Spleen (tissue), 11 donors: ENCODE measurements around the gene OXTR. TPM values are rescaled to one million over a fixed set of nuclear protein-coding genes. Genes with fewer than 3 reads are reported as not detected.

Experiments used
- DNase-seq: peaks from one replicate; pipeline ENCODE4 v3.0.0-alpha.2; 2020
- H3K27ac ChIP-seq, 8 donors: fragments of 200-600 bp; sonication (generic) in 7 of 8; 1 replicate in 4 of 8; 2 replicates in 4 of 8; pipeline versions ENCODE4 v1.5.0 to v1.8.0; 2016 to 2021; ENCODE audit warnings: inconsistent platforms in 4 of 8, mild to moderate bottlenecking in 4 of 8, moderate library complexity in 1 of 8
- H3K27me3 ChIP-seq, 7 donors: fragments of 200-600 bp; sonication (generic) in 6 of 7; replicated peaks in 1 of 7; 1 replicate in 4 of 7; 2 replicates in 3 of 7; pipeline versions ENCODE4 v1.5.0 to v1.8.0; 2016 to 2021; ENCODE audit warnings: inconsistent platforms in 3 of 7, mild to moderate bottlenecking in 1 of 7
- H3K36me3 ChIP-seq, 6 donors: fragments of 200-600 bp; sonication (generic) in 5 of 6; 1 replicate in 4 of 6; 2 replicates in 2 of 6; pipeline versions ENCODE4 v1.5.0 to v1.8.0; 2016 to 2021; ENCODE audit warnings: inconsistent platforms in 2 of 6
- H3K4me1 ChIP-seq, 6 donors: fragments of 200-600 bp; sonication (generic) in 5 of 6; 1 replicate in 3 of 6; 2 replicates in 3 of 6; pipeline versions ENCODE4 v1.5.0 to v1.8.0; 2016 to 2021; ENCODE audit warnings: inconsistent platforms in 3 of 6
- H3K4me3 ChIP-seq, 8 donors: fragments of 200-600 bp; sonication (generic) in 7 of 8; 1 replicate in 4 of 8; 2 replicates in 4 of 8; pipeline versions ENCODE4 v1.5.0 to v1.8.0; 2016 to 2021; ENCODE audit warnings: inconsistent platforms in 4 of 8, mild to moderate bottlenecking in 4 of 8, moderate library complexity in 2 of 8
- H3K9me3 ChIP-seq, 8 donors: fragments of 200-600 bp; sonication (generic) in 7 of 8; 1 replicate in 4 of 8; 2 replicates in 4 of 8; pipeline versions ENCODE4 v1.5.0 to v1.8.0; 2016 to 2021; ENCODE audit warnings: inconsistent platforms in 4 of 8
- CTCF ChIP-seq, 11 experiments: fragments of 200-600 bp in 7 of 11; fragments of 450-650 bp in 4 of 11; sonication (generic) in 4 of 11; IDR thresholded peaks in 8 of 11; conservative IDR thresholded peaks in 3 of 11; 1 replicate in 7 of 11; 2 replicates in 4 of 11; pipeline versions ENCODE4 v1.4.0 to v1.8.0; 2016 to 2021; ENCODE audit warnings: antibody characterized with exemption in 11 of 11, inconsistent platforms in 4 of 11, mild to moderate bottlenecking in 1 of 11
- POLR2A ChIP-seq, 3 donors: fragments of 450-650 bp; IDR thresholded peaks; one replicate each; pipeline ENCODE4 v1.5.1; 2017; ENCODE audit warnings: antibody characterized with exemption in 3 of 3, mild to moderate bottlenecking in 1 of 3
- POLR2AphosphoS5 ChIP-seq, 3 donors: sonication (generic); formaldehyde crosslinking; IDR thresholded peaks; one replicate each; pipeline ENCODE4 v1.5.1; 2017; ENCODE audit warnings: antibody characterized with exemption in 3 of 3
- WGBS, 5 donors: extraction: QIAGEN DNeasy Blood & Tissue Kit in 3 of 5; methylation state at CpG; one replicate each; pipeline versions ENCODE4 v1.1.5 to v1.1.7; 2013 to 2018; 5-methylcytosine and 5-hydroxymethylcytosine counted together
- intact Hi-C: fragments of 100-400 bp; cut with DNase I; formaldehyde crosslinking; loops from one replicate; pipeline ENCODE4 v1.15.0; 2023; ENCODE audit warnings: low total_unique reads
- polyA plus RNA-seq, 3 donors: library from polyadenylated mRNA; stranded (reverse); fragments of 200-250 nt; gene quantifications; one replicate each; pipeline ENCODE4 v1.2.1, GENCODE V29; 2013
- total RNA-seq, 7 donors: library from RNA; depleted of rRNA in 3 of 7; stranded (reverse); fragments of >200 nt in 3 of 7; fragmentation: NEBNext Ultra II Directional in 4 of 7; extraction: Animal tissue kit (Norgen Biotek cat#: 25700) in 4 of 7; gene quantifications; one replicate each; pipeline versions ENCODE4 v1.1.0 to v1.2.1, GENCODE V29; 2016 to 2021
- donor health status: healthy with polysubstance abuse.
- donor health status: DM: no; HTN: no; CAD: no; lungs with moderate emphysema.
- donor health status: DM: no; HTN: no; CAD: no.
- donor health status: Bipolar disorder and iron deficiency.
- donor health status: healthy.
- donor health status: DM: no; HTN: no; CAD: no.
- donor health status: DM: yes; HTN: yes; CAD: no.

OXTR gene
- total and polyA plus RNA-seq, 10 donors, result 0.19 to 1.4 (median 0.43) TPM

GRCh38 chr3:8743021-8743601 is 26.3 kb downstream of the OXTR start:
- H3K4me1 ChIP-seq, result peaks cover 0 to 10% (median 0%) of the 10 kb centered on the region in 6 donors
- no peak for DNase-seq
- WGBS, 5 donors, result 43 to 81% (median 80%) methylated on average over 6 of the region's 6 CpGs
- intact Hi-C loops, result no loop called here
- no peaks in the 10 kb centered on the region for H3K36me3 ChIP-seq
- TF ChIP-seq POLR2AphosphoS5 (IDR thresholded peaks at IDR 0.05), result no peak
- TF ChIP-seq CTCF (IDR thresholded peaks at IDR 0.05 in 8 of 11, conservative IDR thresholded peaks at IDR 0.05 in 3 of 11), result no peak
- no peak for TF ChIP-seq POLR2A (IDR thresholded peaks at IDR 0.05)
- no peaks in the 10 kb centered on the region for H3K9me3 ChIP-seq
- H3K4me3 ChIP-seq, result no peak overlapping the region
- H3K27ac ChIP-seq, result no peak overlapping the region
- H3K27me3 ChIP-seq, result peaks cover 0 to 4% (median 0%) of the 10 kb centered on the region in 7 donors

GRCh38 chr3:8741581-8742261 is 27.7 kb downstream of the OXTR start:
- no peak for DNase-seq
- Histone ChIP-seq H3K27me3 (peaks cover 0 to 4% (median 0%) of the 10 kb centered on the region in 7 donors), H3K4me3 (no peak overlapping the region), H3K27ac (no peak overlapping the region), H3K36me3 (no peaks in the 10 kb centered on the region), H3K9me3 (no peaks in the 10 kb centered on the region), H3K4me1 (peaks cover 0 to 10% (median 0%) of the 10 kb centered on the region in 6 donors)
- intact Hi-C loops, result no loop called here
- TF ChIP-seq POLR2AphosphoS5 (IDR thresholded peaks at IDR 0.05), result no peak
- no peak for TF ChIP-seq POLR2A (IDR thresholded peaks at IDR 0.05)
- no peak for TF ChIP-seq CTCF (IDR thresholded peaks at IDR 0.05 in 8 of 11, conservative IDR thresholded peaks at IDR 0.05 in 3 of 11)
- 28 to 38% (median 32%) methylated on average over 13 of the region's 13 CpGs for WGBS, 5 donors

- WGBS, 5 donors, result 75 to 92% (median 81%) methylated on average over 4 to 5 of the region's 5 CpGs
- Histone ChIP-seq H3K4me3 (no peak overlapping the region), H3K27ac (no peak overlapping the region), H3K27me3 (peaks cover 0 to 8% (median 0%) of the 10 kb centered on the region in 7 donors), H3K4me1 (peaks cover 0 to 10% (median 0%) of the 10 kb centered on the region in 6 donors), H3K36me3 (no peaks in the 10 kb centered on the region), H3K9me3 (no peaks in the 10 kb centered on the region)
- TF ChIP-seq POLR2AphosphoS5 (IDR thresholded peaks at IDR 0.05), result no peak
- no peak for TF ChIP-seq CTCF (IDR thresholded peaks at IDR 0.05 in 8 of 11, conservative IDR thresholded peaks at IDR 0.05 in 3 of 11)
- no peak for TF ChIP-seq POLR2A (IDR thresholded peaks at IDR 0.05)
- DNase-seq, result no peak
- intact Hi-C loops, result no loop called here
Observed at GRCh38 chr3:8739757-8740504, 29.5 kb downstream of the OXTR start.

- intact Hi-C loops, result no loop called here
- DNase-seq, result no peak
- Histone ChIP-seq H3K36me3 (no peaks in the 10 kb centered on the region), H3K27me3 (peaks cover 0 to 8% (median 0%) of the 10 kb centered on the region in 7 donors), H3K9me3 (no peaks in the 10 kb centered on the region), H3K4me3 (no peak overlapping the region), H3K4me1 (peaks cover 0 to 10% (median 0%) of the 10 kb centered on the region in 6 donors), H3K27ac (no peak overlapping the region)
- TF ChIP-seq POLR2AphosphoS5 (IDR thresholded peaks at IDR 0.05) (no peak), CTCF (IDR thresholded peaks at IDR 0.05 in 8 of 11, conservative IDR thresholded peaks at IDR 0.05 in 3 of 11) (no peak), POLR2A (IDR thresholded peaks at IDR 0.05) (no peak)
- 58 to 76% (median 70%) methylated on average over 3 of the region's 3 CpGs for WGBS, 5 donors
Observed at GRCh38 chr3:8738639-8739038, 30.8 kb downstream of the OXTR start.
